Stimulated activated naive B cell treated with anti-CD40 and anti-IgM and Interleukin-4, amounts not matched to agents 10 μg/mL and 1 μg/mL and 100 μg/mL, for 72 hours (primary cell): ENCODE measurements around the gene NEURL4.
"Not testable (repeated sequence)": the region's sequence is repeated elsewhere in the genome, so short reads cannot be mapped to it uniquely, and the experiment has no call there.

Experiments used
- ATAC-seq, 2 donors: fragments of 150-1000 bp; cut with Tn5 transposase; replicated peaks; 2 replicates each; pipeline ENCODE4 v1.10.0; 2021; ENCODE audit warnings: moderate library complexity in 1 of 2
- DNase-seq: peaks from one replicate; pipeline ENCODE4 v3.0.0; 2021
- H3K27ac Mint-ChIP-seq: one replicate; pipeline ENCODE4 v1.8.0; 2022; ENCODE audit warnings: mild to moderate bottlenecking, mixed read lengths
- H3K27me3 Mint-ChIP-seq, 2 donors: one replicate each; pipeline ENCODE4 v1.8.0; 2022; ENCODE audit warnings: mixed read lengths in 2 of 2
- H3K36me3 Mint-ChIP-seq, 2 donors: one replicate each; pipeline ENCODE4 v1.8.0; 2022; ENCODE audit warnings: mixed read lengths in 2 of 2, mild to moderate bottlenecking in 1 of 2
- H3K4me1 Mint-ChIP-seq, 2 donors: one replicate each; pipeline ENCODE4 v1.8.0; 2022; ENCODE audit warnings: mixed read lengths in 2 of 2, mild to moderate bottlenecking in 1 of 2
- H3K4me3 Mint-ChIP-seq, 2 donors: one replicate each; pipeline ENCODE4 v1.8.0; 2022; ENCODE audit warnings: mild to moderate bottlenecking in 2 of 2, mixed read lengths in 2 of 2, moderate library complexity in 1 of 2
- H3K9me3 Mint-ChIP-seq, 2 donors: one replicate each; pipeline ENCODE4 v1.8.0; 2022; ENCODE audit warnings: mixed read lengths in 2 of 2, mild to moderate bottlenecking in 1 of 2

Gene NEURL4

GRCh38 chr17:7336240-7337175 lies 7.4 kb upstream of the NEURL4 start, which contains the start of gene ACAP1:
TSS of gene ACAP1 (plus strand) at chr17:7336529. CDS start at chr17:7336735, 206 bp downstream.
- Mint-ChIP-seq H3K36me3 (peaks cover 14 to 26% of the 10 kb centered on the region in 2 donors), H3K4me1 (peaks cover 37 to 65% of the 10 kb centered on the region in 2 donors), H3K27ac (peak within 1 kb of the TSS; percentile 91), H3K9me3 (no peaks in the 10 kb centered on the region), H3K4me3 (peak within 1 kb of the TSS; percentile 92 to 94), H3K27me3 (no peaks in the 10 kb centered on the region)
- peak; percentile 57 for DNase-seq
- ATAC-seq, result peak; percentile 94 to 96

GRCh38 chr17:7335765-7336164 lies 6.6 kb upstream of the NEURL4 start:
- Mint-ChIP-seq H3K36me3 (peaks cover 12 to 23% of the 10 kb centered on the region in 2 donors), H3K4me1 (peaks cover 37 to 69% of the 10 kb centered on the region in 2 donors), H3K27ac (peak overlapping the region; percentile 91), H3K4me3 (peak overlapping the region; percentile 92 to 94)
- H3K9me3 Mint-ChIP-seq, DNase-seq, H3K27me3 Mint-ChIP-seq: not testable (repeated sequence)
- peak in 1 of 2 donors; percentile 2 for ATAC-seq

GRCh38 chr17:7334938-7335538 lies 5.9 kb upstream of the NEURL4 start:
- Mint-ChIP-seq H3K4me1 (peaks cover 40 to 76% of the 10 kb centered on the region in 2 donors), H3K36me3 (peaks cover 12 to 19% of the 10 kb centered on the region in 2 donors), H3K27me3 (no peaks in the 10 kb centered on the region)

DNA sequence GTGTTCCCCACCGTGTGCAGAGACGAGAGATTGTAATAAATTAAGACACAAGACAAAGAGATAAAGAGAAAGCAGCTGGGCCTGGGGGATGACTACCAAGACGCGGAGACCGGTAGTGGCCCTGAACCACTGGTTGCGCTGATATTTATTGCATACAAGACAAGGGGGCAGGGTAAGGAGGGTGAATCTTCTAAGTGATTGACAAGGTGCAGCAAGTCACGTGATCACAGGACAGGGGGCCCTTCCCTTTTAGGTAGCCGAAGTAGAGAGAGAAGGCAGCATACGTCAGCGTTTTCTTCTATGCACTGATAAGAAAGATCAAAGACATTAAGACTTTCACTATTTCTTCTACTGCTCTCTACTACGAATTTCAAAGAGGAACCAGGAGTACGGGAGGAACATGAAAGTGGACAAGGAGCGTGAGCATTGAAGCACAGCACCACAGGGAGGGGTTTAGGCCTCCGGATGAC lies 3.5 kb upstream of the NEURL4 start:
- ATAC-seq, H3K9me3 Mint-ChIP-seq, H3K27me3 Mint-ChIP-seq: not testable (repeated sequence)
- peaks cover 12 to 18% of the 10 kb centered on the region in 2 donors for H3K36me3 Mint-ChIP-seq
- peaks cover 48 to 82% of the 10 kb centered on the region in 2 donors for H3K4me1 Mint-ChIP-seq
- peak; percentile 52 for DNase-seq
- H3K27ac Mint-ChIP-seq, result peak overlapping the region; percentile 87
- H3K4me3 Mint-ChIP-seq, result peak overlapping the region; percentile 43 to 70

More at GRCh38 chr17:7334938-7335538, 5.9 kb upstream of the NEURL4 start:
- H3K9me3 Mint-ChIP-seq, result no peaks in the 10 kb centered on the region
- ATAC-seq, result no peak
- peak overlapping the region; percentile 91 for H3K27ac Mint-ChIP-seq
- H3K4me3 Mint-ChIP-seq, result peak overlapping the region; percentile 92 to 94
- DNase-seq, result no peak

GRCh38 chr17:7332111-7332510 lies 3.0 kb upstream of the NEURL4 start:
- Mint-ChIP-seq H3K4me1 (peaks cover 49 to 82% of the 10 kb centered on the region in 2 donors), H3K36me3 (peaks cover 11 to 18% of the 10 kb centered on the region in 2 donors), H3K27me3 (no peaks in the 10 kb centered on the region), H3K9me3 (no peaks in the 10 kb centered on the region), H3K4me3 (peak overlapping the region; percentile 43 to 70), H3K27ac (peak overlapping the region; percentile 87)
- no peak for ATAC-seq
- no peak for DNase-seq

GRCh38 chr17:7330638-7331015 lies 1.5 kb upstream of the NEURL4 start:
- Mint-ChIP-seq H3K4me1 (peaks cover 46 to 76% of the 10 kb centered on the region in 2 donors), H3K9me3 (no peaks in the 10 kb centered on the region), H3K27me3 (no peaks in the 10 kb centered on the region), H3K4me3 (peak overlapping the region; percentile 91 to 95), H3K36me3 (peaks cover 13 to 25% of the 10 kb centered on the region in 2 donors), H3K27ac (peak overlapping the region; percentile 99)
- DNase-seq, result no peak
- ATAC-seq, result no peak

DNA sequence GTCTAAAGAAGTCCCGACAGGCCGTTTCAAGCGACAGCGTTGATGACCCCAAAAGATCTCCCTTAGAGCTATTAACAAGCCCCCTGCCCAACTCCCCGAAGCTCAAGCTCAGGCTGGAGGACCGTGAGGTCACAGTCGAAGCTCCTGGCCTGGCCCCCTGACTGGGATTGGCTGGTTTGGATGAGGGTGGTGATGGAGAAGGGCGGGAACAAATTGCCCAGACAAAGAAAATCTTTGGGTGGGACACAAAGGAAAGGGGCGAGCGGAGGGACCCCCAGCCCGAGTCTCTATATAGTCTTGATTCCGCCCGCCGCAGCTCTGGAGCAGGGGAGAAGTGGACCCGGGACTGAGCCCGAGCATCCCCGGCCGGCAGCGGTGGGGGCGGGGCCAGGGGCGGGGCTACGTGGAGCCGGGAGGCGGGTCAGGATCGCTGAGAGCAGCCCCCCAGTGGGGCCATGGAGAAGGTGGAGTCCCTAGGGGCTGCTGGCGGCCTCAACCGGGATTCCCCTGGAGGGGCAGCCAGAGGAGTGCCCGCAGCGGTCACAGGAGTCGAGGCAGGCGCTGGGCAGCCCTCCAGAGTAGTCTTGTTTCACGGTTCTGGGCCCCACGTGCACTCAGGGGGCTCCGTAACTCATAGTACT lies 982 bp upstream of the NEURL4 start:
- Mint-ChIP-seq H3K4me3 (peak overlapping the region; percentile 91 to 95), H3K36me3 (peaks cover 15 to 29% of the 10 kb centered on the region in 2 donors), H3K9me3 (no peaks in the 10 kb centered on the region), H3K27me3 (no peaks in the 10 kb centered on the region), H3K27ac (peak overlapping the region; percentile 99), H3K4me1 (peaks cover 41 to 71% of the 10 kb centered on the region in 2 donors)
- peak; percentile 68 to 72 for ATAC-seq
- DNase-seq, result peak; percentile 87

- Mint-ChIP-seq H3K4me3 (peak overlapping the region; percentile 91 to 95), H3K36me3 (peaks cover 17 to 34% of the 10 kb centered on the region in 2 donors), H3K27ac (peak overlapping the region; percentile 99), H3K9me3 (no peaks in the 10 kb centered on the region), H3K4me1 (peaks cover 41 to 66% of the 10 kb centered on the region in 2 donors), H3K27me3 (no peaks in the 10 kb centered on the region)
- DNase-seq (peak; percentile 99), ATAC-seq (peak; percentile 78 to 83)
Observed at GRCh38 chr17:7329374-7329996, 350 bp upstream of the NEURL4 start.

DNA sequence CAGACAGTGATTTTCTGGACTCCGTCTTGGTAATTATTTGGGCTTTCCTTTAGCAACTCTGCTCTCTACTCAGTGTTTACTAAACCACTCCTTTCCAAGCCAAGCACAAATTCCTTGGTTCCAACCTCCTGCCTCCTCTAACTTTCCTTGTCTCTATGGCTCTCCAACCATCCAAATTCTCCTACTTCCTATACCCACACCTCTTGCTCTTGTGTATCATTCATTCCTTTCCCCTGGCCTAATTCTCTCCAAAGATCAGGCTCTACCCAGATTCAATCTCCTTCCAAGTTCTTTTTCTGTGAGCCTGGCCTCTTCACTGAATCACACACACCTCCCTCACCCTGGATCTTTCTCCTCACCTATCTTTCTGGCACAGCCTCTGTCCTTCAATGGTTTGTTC lies 1.1 kb downstream of the NEURL4 start:
- peaks cover 39 to 64% of the 10 kb centered on the region in 2 donors for H3K4me1 Mint-ChIP-seq
- no peak for DNase-seq

GRCh38 chr17:7327501-7327900 lies 1.6 kb downstream of the NEURL4 start:
- H3K36me3 Mint-ChIP-seq, result peaks cover 23 to 50% of the 10 kb centered on the region in 2 donors
- peak overlapping the region; percentile 42 for H3K27ac Mint-ChIP-seq
- DNase-seq, result no peak
- no peaks in the 10 kb centered on the region for H3K9me3 Mint-ChIP-seq
- ATAC-seq, result no peak
- H3K27me3 Mint-ChIP-seq, result no peaks in the 10 kb centered on the region
- peak overlapping the region in 1 of 2 donors; percentile 97 for H3K4me3 Mint-ChIP-seq
- peaks cover 35 to 59% of the 10 kb centered on the region in 2 donors for H3K4me1 Mint-ChIP-seq

More for the DNA sequence above, 1.1 kb downstream of the NEURL4 start:
- H3K36me3 Mint-ChIP-seq, result peaks cover 22 to 46% of the 10 kb centered on the region in 2 donors
- H3K27me3 Mint-ChIP-seq, result no peaks in the 10 kb centered on the region
- no peak for ATAC-seq
- no peaks in the 10 kb centered on the region for H3K9me3 Mint-ChIP-seq
- peak overlapping the region; percentile 95 to 97 for H3K4me3 Mint-ChIP-seq
- peak overlapping the region; percentile 95 for H3K27ac Mint-ChIP-seq

DNA sequence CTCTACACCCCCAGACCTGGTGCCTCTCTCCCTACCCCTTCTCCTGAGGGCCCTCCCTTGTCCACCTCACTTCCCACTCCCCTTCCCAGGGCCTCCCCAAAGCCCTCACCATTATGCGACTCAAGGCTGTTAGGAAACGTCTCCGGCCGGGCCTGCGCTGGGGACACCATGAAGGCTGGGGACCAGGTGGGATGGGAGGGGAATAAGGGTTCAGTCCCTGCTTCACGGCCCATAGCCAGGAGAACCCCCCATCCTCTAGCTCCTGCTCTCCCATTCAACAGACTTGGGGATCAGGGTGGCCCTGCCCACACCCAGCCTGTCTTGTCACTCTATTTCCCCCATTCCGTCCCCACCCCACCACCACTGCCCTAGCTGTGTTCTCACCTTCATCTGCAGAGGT lies 2.1 kb downstream of the NEURL4 start:
- Mint-ChIP-seq H3K4me3 (peak overlapping the region in 1 of 2 donors; percentile 97), H3K9me3 (no peaks in the 10 kb centered on the region), H3K27me3 (no peaks in the 10 kb centered on the region), H3K4me1 (peaks cover 32 to 54% of the 10 kb centered on the region in 2 donors), H3K36me3 (peaks cover 25 to 54% of the 10 kb centered on the region in 2 donors), H3K27ac (peak overlapping the region; percentile 20)
- DNase-seq (no peak), ATAC-seq (no peak)

DNA sequence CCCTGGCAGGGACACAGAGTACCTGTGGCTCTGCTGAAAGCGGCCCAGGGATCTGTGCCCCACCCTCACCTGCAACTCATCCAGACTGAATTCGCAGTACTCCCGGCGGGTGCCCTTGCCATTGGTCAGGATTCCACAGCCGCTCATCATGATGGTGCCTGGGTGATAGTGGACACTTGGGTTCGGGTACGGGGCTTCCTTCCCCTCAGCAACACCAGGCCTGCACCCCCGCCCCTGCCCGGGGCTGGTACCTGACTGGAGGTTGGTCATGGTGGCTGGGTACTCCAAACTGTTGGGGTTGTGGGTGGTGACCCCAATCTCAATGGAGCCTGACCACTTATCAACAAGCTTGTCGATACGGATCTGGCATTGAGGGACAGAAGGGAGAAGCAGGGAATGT lies 2.9 kb downstream of the NEURL4 start:
- Mint-ChIP-seq H3K36me3 (peaks cover 32 to 63% of the 10 kb centered on the region in 2 donors), H3K4me1 (peaks cover 32 to 51% of the 10 kb centered on the region in 2 donors), H3K27me3 (no peaks in the 10 kb centered on the region), H3K27ac (no peak overlapping the region), H3K9me3 (no peaks in the 10 kb centered on the region), H3K4me3 (peak overlapping the region in 1 of 2 donors; percentile 36)
- no peak for ATAC-seq
- no peak for DNase-seq

- Mint-ChIP-seq H3K36me3 (peaks cover 40 to 73% of the 10 kb centered on the region in 2 donors), H3K27me3 (no peaks in the 10 kb centered on the region), H3K9me3 (no peaks in the 10 kb centered on the region), H3K27ac (no peak overlapping the region), H3K4me3 (no peak overlapping the region), H3K4me1 (peaks cover 28 to 40% of the 10 kb centered on the region in 2 donors)
- no peak for DNase-seq
- ATAC-seq, result no peak
Observed at GRCh38 chr17:7325031-7325528, 4.1 kb downstream of the NEURL4 start.
